GM19328 (cell line): Measurements from ENCODE around the gene RASD2.

Source experiments
- ATAC-seq: cut with Tn5 transposase; IDR thresholded peaks from one replicate; pipeline ENCODE4 v1.9.1; 2021; ENCODE audit warnings: mild to moderate bottlenecking, moderate library complexity; ENCODE audit not compliant: unreplicated experiment

Gene RASD2

DNA sequence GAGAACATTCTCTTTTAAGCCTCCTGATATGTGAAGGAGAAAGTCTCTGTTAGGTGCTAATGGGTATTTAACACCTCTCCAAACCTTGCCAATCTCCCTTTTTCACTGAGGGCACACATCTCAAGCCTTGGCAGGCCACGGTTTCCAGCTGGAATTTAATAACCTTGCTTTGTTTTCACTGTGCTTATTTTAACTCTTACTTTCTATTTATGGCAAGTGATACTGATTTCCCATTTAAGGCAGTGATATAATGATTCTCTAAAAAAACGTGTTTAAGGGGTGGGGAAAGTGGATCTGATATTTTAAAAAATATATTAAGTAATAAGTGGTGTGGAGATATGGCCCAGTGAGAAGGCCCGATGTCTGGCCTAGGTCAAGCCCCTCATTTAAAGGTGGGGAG, 1.1 kb upstream of the RASD2 start:
- ATAC-seq, result no peak

DNA sequence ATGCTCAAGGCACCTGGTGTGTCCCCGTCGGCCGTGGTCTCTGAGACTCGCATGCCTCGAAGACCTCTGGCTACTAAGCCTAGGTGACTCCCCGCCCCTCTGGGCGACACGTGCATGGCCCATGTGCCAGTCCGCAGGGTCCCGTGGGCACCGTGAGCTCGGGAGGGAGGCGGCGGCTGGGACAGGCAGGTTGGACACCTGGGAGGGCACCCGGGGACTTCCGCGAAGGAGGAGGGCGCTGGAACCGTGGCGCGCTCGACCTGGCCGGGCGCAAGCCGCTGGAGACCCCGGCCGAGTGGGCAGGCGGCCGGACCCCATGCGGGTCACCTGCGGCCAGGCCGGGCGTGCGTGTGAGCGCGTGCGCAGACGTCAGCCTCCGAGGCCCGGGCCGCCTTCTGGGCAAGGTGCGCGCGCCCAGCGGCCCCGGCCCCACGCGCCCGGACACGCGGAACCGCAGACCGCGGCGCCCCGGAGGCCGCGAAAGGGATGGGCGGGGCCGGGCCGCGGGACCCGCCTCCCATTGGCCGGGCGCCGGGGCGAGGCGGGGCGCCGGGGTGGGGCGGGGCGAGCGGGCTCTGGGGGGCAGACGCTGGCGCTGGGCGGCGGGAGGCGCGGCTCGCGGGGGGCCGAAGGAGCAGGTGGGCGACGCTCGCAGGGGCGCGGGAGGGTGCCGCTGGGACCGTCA, 579 bp upstream of the RASD2 start:
- ATAC-seq, result no peak

DNA sequence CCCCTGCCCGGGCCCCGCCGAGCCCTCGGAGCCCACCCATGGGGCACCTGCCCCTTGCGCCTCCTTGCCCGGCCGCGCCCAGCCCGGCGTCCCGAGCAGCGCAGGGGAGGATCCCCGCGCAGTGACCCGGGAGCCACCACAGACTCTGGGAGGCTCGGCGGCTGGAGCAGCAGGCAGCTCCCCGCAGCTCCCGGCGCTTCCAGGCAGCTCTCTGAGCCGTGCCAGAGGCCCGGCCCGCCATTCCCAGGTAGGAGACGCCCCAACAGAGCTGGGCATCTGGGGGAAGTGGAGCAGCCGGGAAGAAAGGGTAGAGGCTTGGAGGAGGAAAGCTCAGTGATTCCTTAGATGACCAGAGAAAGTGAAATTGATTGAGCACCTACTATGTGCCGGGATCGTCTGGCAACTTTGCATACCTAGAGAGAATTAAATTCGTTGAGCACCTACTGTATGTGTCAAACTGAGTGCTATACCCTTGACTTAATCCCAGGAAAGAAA, 670 bp downstream of the RASD2 start:
- no peak for ATAC-seq

DNA sequence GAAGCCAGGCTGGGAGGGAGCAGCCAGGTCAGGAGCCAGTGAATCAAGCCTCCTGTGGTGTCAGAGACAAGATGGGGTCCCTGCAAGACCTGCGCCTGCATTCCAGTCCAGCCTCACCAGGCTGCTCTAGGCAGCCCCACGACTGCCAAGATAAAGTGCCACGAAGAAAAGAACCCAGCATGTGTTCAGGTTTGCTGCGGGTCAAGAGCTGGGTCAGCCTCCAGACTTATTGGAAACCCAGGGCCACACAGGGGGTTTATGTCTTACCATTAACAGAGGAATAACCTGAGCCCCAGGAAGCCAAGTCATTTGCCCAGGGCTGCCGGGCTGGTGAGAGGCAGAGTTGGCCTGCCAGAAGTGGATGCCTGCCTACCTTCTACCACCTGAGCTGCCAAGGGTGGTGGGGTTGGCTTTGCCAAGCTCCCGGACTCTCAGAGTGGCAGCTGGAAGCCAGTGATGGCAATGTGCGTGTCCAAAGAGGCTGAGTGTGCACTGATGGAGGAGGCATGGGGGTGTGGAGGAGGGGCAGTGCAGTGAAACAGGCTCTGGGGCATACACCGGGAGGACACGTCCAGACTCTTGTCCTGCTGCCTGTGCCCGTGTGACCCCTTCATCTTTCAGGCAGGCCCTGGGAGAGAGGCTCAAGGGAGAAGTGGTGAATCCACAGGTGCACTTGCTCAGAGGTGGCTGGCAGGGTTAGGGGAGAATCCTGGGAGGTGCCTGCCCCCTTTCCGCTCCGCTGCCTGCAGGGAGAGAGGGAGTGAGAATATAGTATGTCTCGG, 1.7 kb downstream of the RASD2 start:
- ATAC-seq, result no peak

DNA sequence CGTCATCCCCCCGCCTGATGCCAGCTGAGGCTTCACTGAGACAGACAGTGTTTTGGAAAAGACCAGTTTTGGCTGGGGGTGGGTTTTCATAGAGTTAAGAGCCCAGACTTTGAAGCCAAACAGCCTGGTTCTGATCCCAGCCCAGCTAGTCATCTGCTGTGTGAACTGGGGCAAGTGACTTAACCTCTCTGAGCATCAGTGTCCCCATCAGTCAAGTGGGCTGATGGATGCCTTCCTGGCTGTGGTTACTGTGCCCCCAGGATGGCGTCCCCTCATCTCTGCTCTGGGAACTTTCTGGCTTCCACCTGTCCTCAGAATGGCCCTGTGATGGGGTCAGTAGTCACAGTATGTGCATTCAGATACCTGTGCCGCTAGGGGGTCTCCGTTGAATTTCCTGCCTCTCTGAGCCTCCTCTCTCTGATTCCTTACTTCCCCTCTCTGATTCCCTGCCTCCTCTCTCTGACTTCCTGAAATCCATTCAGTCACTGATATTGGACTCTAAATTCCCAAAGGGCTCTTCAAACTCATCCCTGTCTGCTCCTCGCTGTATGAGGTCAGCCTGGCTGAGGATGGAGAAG, 2.4 kb downstream of the RASD2 start:
- no peak for ATAC-seq

DNA sequence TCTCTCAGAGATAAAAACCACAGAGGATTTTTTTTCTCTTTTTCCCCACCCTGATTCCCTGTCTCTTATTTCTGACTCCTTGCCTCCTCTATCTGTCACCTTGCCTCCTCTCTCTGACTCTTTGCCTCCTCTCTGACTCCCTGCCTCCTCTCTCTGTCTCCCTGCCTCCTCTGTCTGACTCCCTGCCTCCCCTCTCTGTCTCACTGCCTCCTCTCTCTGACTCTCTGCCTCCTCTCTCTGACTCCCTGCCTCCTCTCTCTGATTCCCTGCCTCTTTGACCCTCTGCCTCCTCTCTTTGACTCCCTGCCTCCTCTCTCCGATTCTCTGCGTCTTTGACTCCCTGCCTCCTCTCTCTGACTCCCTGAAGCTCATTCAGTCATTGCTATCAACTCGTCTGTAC, 3.1 kb downstream of the RASD2 start:
- no peak for ATAC-seq

DNA sequence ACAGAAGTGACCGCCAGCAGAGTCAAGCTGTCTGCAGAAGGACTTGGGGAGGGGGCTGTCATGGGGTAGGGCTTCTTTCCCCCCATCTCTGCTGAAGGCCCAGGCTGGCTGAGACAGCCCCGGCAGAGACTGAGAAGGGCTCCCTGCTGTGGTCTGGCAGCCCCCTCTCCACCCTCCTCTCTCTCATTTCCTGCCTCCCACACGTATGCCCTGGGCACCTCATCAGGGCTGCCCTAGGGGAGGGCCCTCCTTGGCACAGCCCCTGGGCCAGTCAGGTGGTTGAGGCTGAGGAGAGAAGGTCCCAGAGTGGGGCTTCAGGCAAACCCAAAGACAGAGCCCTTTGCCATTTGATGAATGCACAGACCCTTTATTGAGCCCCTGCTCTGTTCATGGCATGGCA, 3.6 kb downstream of the RASD2 start:
- no peak for ATAC-seq

DNA sequence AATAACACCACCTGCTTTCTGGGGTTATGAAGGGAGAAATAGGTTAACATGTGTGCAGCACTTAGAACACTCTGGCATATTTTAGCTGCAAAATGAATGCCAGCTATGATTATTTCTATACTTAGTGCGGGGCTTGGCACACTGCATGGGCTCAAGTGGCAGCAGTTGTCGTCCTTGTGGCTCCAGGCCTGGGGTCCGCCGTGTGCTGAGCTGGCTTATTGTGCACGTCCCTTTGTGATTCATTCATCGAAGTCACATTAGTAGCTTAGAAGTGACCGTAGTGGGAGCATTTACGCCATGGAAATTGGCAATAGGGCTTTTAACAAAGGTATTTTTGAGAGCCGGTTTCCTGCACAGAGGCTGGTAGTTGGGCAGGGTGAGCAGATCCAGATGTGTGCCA, 4.2 kb downstream of the RASD2 start:
- no peak for ATAC-seq

DNA sequence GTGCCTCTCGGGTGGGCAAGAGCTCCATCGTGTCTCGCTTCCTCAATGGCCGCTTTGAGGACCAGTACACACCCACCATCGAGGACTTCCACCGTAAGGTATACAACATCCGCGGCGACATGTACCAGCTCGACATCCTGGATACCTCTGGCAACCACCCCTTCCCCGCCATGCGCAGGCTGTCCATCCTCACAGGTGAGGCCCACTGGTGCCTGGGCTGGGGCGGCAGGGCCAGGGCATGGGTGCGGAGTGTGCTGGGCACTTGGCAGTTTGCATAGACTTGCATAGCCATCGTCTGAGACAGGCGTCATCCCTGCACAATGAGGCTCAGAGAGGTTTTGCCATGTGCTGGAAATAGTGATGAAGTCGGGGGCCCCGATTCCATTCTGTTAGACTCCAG, 6.3 kb downstream of the RASD2 start:
- no peak for ATAC-seq

DNA sequence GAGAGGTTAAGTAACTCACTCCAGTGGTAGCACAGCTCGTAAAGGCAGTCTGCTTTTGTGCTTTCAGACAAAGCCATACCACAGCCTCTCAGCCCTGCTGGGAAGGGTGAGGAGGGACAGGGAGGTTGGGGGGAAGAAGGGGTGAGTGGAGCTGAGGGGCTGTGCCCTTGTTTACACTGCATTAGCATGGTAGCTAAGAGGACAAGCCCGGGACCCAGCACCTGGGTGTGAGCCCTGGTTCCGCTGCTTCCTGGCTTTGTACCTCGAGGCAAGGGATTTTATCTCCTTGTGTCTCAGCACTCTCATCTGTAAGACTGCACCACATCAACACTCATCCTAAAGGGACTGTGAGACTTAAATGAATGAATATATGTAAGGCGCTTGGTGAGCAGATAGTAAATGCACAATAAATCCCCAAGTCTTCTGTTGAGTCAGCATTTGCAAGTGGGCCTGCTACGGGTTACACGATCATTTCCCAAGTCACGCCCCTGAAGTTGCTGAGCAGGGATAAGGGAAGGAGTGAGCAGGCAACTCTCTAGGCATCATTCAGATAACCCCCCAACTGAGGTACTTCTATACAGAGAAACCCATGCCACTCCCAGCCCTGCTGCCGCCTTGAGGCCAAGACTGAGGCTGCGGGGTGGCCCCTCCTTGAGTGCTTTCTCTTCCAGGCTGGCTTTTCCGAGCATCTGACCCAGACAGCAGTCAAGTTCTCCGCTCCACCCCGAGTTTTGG, 7.5 kb downstream of the RASD2 start:
- ATAC-seq, result no peak

DNA sequence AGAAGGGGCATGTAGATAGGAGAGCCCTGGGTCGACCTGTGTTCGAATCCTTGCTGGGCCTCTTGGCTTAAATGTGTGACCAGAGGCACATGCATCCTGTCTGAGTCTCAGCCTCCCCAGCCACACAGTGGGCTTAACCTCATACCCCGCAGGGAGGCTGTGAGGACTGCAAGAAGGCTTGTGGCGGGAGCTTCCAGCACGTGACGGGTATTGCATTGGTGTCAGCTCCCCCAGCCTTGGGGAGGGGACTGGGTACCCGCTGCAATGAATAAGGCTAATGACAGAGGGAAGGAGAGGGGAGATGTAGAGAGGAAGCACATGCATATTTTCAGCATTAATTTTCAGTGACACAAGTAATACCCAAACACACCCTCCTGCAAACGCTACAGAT, 8.1 kb downstream of the RASD2 start:
- no peak for ATAC-seq

DNA sequence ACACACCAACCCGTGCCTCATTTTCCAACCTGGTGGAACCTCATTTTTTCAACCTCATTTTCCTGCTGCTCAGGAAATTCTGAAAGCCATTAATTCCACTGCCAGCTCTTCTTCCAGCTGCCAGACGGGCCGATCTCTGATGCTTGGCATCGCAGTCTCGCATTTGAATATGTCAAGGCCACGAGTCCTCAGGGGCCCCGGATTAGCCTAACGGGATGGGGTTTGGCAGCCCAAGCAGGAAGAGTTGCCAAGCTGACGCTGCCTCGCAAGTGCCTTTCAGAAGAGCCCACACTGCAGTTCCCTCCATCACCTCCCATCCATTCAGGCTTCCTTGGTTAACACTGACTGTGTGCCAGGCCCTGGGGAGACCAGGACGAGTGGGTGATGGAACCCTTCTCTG, 8.7 kb downstream of the RASD2 start:
- no peak for ATAC-seq

DNA sequence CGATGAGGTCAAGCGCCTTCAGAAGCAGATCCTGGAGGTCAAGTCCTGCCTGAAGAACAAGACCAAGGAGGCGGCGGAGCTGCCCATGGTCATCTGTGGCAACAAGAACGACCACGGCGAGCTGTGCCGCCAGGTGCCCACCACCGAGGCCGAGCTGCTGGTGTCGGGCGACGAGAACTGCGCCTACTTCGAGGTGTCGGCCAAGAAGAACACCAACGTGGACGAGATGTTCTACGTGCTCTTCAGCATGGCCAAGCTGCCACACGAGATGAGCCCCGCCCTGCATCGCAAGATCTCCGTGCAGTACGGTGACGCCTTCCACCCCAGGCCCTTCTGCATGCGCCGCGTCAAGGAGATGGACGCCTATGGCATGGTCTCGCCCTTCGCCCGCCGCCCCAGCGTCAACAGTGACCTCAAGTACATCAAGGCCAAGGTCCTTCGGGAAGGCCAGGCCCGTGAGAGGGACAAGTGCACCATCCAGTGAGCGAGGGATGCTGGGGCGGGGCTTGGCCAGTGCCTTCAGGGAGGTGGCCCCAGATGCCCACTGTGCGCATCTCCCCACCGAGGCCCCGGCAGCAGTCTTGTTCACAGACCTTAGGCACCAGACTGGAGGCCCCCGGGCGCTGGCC, 11.0 kb downstream of the RASD2 start:
- no peak for ATAC-seq

DNA sequence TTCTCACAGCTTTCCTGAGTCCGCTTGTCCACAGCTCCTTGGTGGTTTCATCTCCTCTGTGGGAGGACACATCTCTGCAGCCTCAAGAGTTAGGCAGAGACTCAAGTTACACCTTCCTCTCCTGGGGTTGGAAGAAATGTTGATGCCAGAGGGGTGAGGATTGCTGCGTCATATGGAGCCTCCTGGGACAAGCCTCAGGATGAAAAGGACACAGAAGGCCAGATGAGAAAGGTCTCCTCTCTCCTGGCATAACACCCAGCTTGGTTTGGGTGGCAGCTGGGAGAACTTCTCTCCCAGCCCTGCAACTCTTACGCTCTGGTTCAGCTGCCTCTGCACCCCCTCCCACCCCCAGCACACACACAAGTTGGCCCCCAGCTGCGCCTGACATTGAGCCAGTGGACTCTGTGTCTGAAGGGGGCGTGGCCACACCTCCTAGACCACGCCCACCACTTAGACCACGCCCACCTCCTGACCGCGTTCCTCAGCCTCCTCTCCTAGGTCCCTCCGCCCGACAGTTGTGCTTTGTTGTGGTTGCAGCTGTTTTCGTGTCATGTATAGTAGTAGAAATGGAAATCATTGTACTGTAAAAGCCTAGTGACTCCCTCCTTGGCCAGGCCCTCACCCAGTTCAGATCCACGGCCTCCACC, 11.7 kb downstream of the RASD2 start:
- ATAC-seq, result no peak

DNA sequence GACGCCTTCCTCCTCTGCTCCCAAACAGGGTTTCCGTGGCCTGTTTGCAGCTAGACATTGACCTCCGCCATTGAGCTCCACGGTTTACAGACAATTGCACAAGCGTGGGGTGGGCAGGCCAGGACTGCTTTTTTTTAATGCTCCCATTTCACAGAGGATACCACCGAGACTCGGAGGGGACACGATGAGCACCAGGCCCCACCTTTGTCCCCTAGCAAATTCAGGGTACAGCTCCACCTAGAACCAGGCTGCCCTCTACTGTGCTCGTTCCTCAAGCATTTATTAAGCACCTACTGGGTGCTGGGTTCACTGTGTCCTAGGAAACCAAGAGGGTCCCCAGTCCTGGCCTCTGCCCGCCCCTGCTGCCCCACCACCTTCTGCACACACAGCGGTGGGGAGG, 12.2 kb downstream of the RASD2 start:
- no peak for ATAC-seq

DNA sequence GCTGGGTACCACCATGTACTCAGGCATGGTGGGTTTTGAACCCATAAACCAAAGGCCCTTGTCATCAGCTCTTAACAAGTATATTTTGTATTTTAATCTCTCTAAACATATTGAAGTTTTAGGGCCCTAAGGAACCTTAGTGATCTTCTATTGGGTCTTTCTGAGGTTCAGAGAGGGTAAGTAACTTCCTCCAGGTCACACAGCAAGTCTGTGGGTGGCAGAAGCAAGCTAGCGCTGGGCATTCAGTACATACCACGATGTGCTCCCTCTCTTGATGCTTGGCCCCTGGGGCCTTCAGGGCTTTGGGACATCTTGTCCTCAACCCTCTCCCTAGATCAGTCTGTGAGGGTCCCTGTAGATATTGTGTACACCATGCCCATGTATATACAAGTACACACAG, 12.7 kb downstream of the RASD2 start:
- no peak for ATAC-seq

DNA sequence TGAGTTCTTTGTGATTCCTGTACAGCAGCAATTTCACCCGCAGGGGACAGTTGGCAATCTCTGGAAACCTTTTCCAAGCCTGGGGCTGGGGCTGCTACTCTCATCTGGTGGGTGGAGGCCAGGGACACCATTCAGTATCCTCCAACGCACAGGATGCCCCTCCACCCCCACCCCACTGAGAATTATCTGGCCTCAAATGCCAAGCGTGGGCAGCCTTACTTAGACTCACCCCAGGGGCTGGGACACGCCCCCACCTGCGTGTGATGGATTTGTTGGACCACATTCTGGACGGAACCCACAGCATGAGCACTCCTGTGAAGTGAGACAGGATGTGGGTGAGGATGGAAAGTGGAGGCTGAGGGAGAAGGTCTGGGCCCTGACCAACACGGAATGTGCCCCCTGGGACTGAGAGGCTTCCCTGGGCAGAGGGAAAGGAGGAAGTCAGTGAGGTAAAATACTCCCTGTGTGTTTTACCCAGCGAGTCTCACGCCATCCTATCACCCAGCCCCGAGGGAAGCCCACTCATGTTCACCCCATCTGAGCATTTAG, 13.7 kb downstream of the RASD2 start:
- ATAC-seq, result no peak

DNA sequence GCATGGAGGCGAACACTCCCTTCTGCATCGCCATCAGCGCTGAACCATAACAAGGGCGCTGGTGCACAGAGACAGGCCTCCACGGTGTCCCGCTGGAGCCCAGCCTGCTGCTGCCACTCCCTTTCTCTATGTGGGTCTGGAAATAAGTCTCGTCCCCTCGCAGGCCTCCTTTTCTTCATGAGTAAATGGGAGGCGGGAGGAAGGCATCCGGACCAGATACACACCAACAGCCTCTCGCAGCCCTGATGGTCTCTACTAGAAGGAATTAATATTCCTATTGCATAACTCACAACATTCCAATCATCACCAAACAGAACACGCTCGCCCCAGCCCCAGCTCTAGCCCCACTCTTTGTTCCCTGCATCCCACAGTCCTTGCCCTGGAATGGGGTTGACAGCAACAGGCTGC, 14.9 kb downstream of the RASD2 start:
- no peak for ATAC-seq

DNA sequence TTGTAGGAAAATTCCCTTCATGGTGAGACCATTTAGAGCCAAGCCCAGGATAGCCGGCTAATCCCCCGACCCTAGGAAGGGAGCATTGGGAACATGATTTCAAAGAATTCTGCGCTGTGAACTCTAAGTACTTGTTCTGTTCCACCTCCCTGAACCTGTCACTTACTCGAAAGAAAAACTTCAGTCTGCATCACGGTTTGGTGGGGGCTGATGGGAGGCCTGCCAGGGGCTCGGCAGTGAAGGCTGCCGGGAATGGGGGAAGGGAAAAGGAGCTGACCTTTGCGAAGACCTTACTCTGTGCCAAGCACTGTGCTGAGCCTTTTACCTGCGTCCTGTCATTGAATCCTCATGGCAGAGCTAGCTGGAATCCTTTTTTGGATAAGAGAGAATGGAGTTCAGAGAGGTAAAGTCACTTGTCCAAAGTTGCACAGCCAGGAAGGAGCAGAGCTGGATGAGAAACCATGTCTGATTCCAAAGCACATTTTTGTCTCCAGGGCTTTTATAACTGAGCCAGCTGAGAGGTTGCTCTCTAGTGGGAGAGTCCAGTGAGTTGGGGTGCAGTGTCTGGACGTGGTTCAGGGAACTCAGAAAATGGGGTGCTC, 15.4 kb downstream of the RASD2 start:
- no peak for ATAC-seq

DNA sequence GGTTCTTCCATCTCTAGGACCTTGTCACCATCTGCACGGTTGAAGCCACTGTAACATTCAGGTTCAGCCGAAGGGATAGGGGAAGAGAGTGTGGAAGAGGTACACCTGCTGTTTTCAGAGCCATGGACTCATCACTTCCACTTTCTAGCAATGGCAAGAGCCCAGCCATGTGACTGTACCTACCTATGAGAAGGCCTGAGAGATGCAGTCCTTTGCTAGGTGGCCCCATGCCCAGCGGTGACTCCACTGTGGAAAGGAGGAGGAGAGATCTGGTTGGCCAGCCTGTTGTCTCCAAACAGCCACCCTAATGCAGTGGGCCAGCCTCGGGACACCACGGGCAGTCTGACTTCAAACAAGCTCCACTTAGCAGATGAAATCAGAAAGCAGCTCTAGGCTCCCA, 16.0 kb downstream of the RASD2 start:
- ATAC-seq, result no peak
